NCI-H1436 (cell line): ENCODE measurements around the gene COQ2.
A peak's percentile ranks its signal among the peaks of the same experiment; 100 is the strongest.
"Not testable (repeated sequence)": the region's sequence is repeated elsewhere in the genome, so short reads cannot be mapped to it uniquely, and the experiment has no call there.

ENCODE experiments used
- DNase-seq: peaks from one replicate; lab custom pipeline; 2025; lab: John Stamatoyannopoulos, UW

Gene COQ2

GRCh38 chr4:83247415-83248357 lies 36.9 kb downstream of the COQ2 start:
- no peak for DNase-seq

DNA sequence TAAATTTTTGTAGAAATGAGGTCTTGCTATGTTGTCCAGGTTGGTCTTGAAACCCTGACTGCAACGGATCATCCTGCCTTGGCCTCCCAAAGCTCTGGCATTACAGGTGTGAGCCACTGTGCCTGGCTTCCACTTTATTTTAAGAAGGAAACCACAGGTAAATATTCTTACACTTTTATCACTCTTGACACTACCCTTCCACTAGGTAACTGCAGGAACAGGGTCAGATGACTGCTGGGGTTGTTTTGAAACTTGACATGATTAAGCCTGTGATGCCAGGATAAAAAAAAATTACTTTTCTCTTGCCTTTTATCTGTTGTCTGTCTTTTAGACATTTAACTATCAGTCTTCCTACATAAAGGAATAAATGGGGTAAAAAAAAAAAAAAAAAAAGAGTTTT lies 43.5 kb downstream of the COQ2 start:
- no peak for DNase-seq

GRCh38 chr4:83240379-83240875 lies 44.2 kb downstream of the COQ2 start:
- no peak for DNase-seq

- no peak for DNase-seq
Observed at GRCh38 chr4:83238393-83239248, 46.0 kb downstream of the COQ2 start.

GRCh38 chr4:83237591-83237990 lies 47.0 kb downstream of the COQ2 start:
- no peak for DNase-seq

DNA sequence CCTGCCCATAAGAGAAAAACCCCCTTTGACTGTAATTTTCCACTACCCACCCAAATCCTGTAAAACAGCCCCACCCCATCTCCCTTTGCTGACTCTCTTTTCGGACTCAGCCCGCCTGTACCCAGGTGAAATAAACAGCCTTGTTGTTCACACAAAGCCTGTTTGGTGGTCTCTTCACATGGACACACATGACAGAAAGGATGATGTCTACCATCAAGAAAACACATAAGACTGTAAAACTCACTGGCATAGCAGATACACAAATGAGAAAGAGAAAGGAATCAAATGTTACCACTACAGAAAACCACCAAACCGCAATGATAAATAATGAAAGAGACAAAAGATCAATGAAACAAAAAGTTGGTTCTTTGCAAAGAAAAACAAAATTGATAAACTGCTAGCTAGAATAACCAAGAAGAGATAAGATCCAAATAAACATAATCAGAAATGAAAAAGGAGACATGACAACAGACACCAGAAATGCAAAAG lies 48.9 kb downstream of the COQ2 start:
- not testable (repeated sequence) for DNase-seq

DNA sequence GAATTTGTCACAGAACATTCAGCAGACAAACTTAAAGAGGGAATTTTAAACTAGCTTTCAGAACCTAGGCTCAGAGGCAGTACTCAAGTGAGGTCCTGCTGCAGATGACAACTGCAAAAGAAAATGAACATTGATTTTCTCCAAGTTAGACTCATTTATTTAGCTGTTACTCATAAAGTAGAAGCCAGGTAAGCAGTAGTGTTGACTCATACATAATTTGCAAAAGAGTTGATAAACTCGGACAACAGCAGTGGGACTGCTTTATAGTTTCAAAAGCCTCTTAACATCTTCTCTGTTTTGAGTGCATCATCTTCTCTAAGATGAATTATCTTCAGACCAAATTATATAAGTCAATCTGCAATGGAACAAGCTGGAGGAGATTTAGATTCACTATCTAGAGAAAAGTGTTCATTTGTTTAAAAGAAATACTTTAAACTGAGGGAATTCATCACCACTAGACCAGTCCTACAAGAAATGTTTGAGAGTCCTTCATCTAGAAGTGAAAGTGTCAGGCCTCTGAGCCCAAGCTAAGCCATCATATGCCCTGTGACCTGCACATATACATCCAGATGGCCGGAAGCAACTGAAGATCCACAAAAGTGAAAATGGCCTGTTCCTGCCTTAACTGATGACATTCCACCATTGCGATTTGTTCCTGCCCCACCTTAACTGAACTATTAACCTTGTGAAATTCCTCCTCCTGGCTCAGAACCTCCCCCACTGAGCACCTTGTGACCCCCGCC lies 49.5 kb downstream of the COQ2 start:
- no peak for DNase-seq

DNA sequence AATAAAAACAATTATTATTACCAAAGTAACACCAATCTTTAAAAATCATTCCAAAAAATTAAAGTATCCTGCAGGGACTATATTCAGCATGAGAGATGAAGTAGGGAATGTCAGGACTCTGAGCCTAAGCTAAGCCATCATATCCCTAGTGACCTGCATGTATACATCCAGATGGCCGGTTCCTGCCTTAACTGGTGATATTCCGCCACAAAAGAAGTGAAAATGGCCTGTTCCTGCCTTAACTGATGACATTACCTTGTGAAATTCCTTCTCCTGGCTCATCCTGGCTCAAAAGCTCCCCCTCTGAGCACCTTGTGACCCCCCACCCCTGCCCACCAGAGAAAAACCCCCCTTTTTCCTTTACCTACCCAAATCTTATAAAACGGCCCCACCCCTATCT lies 50.2 kb downstream of the COQ2 start:
- DNase-seq, result not testable (repeated sequence)

DNA sequence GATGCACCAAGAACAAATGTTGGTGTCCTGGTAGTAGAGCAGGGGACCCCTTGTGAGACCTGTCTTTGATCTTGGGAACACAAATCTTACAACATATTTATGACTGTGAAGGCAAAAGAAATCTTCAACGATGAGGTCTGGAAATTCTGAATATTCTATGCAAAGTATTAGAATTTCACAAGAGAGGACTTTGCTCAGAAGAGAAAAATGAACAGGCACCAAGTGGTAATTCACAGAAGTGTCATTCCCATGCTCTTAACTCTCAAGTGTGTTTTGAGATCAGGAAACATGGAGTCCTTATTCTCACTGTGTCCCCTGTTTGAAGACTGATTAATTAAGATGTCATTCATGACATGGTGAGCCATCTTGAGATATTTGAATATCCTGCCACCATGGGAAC lies 52.5 kb downstream of the COQ2 start:
- DNase-seq, result no peak

DNA sequence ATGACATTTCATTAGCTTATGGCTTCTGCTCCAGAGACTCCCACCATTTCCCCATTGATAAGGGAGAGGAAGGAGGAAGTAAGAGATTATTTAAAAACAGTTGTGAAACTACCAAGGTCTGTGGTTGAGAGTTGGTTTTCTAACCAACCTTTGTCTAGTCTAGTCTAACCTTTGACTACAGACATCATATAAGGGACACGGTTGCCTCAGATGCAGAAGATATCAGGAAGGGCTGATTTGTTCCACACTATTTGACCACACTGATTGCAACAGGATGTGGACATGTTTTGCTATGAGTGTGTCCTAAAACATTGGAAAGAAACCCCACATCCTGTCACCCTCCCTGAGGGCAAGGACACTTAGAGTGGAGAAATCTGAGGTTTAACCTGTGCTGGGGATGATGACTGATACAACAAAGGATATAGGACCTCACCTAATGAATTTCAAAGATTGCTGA lies 53.0 kb downstream of the COQ2 start:
- no peak for DNase-seq

DNA sequence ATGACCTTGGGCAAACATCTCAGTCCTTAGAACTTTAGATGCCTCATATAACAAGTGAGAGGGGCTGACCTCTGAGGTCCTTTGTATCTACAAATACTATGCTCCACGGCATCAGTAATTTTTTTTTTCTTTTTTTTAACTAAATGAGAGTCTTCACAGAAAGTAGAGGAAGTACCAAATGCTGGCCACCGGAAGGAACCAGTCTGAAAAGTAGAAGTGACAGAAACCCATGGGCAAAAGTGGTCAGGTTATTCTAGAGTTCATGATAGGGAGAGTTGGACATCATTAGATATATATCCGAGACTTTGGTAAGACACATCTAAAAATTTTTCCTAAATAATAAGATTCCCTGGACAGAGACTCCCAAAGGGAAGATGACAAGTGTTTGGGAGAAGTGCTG lies 53.7 kb downstream of the COQ2 start:
- no peak for DNase-seq

DNA sequence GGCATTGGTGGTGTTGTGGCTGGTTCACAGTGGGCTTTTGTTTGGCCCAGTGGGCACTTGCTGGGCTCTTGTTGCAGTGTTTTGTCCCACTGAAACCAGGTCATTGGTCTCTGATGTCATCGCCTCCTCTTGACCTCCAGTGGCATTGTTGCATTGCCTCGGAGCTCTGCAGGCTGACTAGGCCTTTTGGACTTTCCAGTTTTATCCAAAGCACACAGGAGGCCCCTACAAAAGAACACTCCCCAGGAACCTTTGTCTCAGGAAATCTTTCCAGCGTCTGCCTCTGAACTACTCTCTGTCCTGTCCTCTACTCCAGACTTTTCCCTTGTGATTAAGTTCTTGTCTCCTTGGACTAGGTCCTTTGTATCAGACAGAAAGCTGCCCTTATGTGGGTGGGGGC lies 54.8 kb downstream of the COQ2 start:
- no peak for DNase-seq

DNA sequence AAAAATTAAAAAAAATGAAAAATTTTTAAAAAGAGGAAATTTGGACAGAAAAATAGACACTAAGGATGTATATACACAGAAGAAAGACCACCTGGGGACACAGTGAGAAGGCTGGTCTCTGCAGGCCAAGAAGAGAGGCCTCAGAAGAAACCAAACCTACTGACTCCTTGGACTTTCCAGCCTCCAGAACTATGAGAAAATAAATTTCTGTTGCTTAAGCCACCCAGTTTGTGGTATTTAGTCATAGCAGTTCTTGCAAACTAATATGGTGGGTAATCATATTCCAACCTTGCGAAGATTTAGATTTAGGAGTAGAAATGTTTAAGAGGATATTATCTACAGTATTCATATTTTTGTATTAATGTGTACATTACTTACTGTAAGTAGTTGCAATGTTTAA lies 56.4 kb downstream of the COQ2 start:
- DNase-seq, result no peak

- DNase-seq, result no peak
Observed at GRCh38 chr4:83224502-83225197, 59.9 kb downstream of the COQ2 start.

DNA sequence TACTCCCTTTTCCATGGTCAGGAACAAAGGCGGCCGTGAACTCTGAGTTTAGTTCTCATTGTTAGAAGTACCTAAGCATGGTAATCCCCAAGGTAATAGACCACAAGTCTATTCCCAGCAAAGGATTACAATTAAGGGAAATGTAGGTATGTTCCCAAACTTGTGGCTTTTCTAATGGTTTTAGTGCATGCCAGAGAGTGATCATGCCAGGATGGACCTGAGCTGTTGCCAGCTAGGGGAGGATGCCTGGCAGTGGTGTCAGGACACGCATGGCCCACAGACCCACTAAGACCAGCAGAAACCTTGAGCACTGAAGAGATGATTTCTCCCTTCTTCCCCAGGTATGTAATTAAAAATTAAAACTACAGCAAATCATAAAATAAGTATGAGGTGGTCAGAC lies 60.8 kb downstream of the COQ2 start:
- DNase-seq, result no peak

GRCh38 chr4:83221897-83222441 lies 62.6 kb downstream of the COQ2 start:
- no peak for DNase-seq

GRCh38 chr4:83219344-83220331 lies 65.0 kb downstream of the COQ2 start:
- DNase-seq, result no peak

DNA sequence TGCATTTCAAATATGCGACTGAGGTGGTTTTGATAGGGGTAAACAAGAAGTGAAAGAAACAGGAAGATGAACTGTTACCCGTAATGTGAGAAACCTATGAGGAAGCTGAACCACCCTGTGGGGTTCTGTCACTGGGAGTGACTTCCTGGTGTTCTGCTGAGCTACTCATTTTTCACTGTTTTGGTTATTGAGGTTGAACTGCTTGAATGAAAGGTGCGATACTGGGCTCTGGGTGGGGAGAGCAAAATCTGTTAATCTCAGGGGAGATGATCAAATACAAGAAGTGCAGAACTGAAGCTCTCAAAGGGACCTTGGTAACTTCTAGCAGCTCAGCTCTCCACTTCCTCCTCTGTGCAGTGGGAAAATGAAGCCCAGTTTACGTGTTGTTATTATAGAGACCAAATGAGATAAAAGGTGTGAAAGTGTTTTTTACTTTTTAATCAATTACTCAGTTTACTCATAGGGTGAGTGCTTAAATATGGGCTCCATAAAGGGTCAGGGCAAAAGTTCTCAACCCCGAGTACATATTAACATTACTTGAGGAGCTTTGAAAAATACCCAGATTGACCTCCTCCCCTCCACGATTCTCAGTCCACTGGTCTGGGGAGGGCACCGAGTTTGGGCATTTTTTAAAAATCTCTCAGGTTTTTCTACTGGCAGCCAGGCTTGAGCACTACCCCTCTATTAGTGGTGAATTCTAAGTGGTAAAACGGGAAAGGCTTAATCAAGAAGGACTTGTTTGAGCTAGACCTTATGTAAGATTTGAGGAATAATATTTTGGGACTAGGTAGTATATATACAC lies 66.7 kb downstream of the COQ2 start:
- peak; percentile 7 for DNase-seq
